K562 (cell line): ENCODE data around the gene HNRNPK. TPM values are rescaled to one million over a fixed set of nuclear protein-coding genes. Genes with fewer than 3 reads are reported as not detected.
A peak's percentile ranks its signal among the peaks of the same experiment; 100 is the strongest.

Experiments used
- ATAC-seq: fragments of 200-7000 bp; cut with Tn5 transposase; 3 replicates; pipeline ENCODE4 v1.9.1; 2020; ENCODE audit warnings: moderate library complexity
- BruUV-seq: library from RNA; stranded (reverse); fragments of 400-500 nt; replicated peaks from 2 replicates; lab custom pipeline; 2021; lab: Mats Ljungman, UMichigan
- CTCF ChIA-PET: fragments of 300-600 bp; formaldehyde crosslinking; extraction: SDS; loops from one replicate; lab custom pipeline; 2021; ENCODE audit warnings: low intra/inter-chr PET ratio; lab: Yijun Ruan, JAX
- POLR2A ChIA-PET: fragments of 300-600, 350-650 bp; sonication (Branson Sonifier 250); formaldehyde crosslinking; extraction: SDS; loops from one replicate; lab custom pipeline; 2021; ENCODE audit warnings: antibody characterized with exemption, inconsistent platforms; lab: Yijun Ruan, JAX
- DNase-seq, 4 experiments: peaks; one replicate each; pipeline versions ENCODE4 v3.0.0 to v3.0.0-alpha.2; 2011 to 2018; ENCODE audit warnings: low spot score in 3 of 4, mixed read lengths in 3 of 4; ENCODE audit errors: extremely low read depth in 1 of 4
- FAIRE-seq: peaks from 2 replicates; lab custom pipeline; 2011; peaks lifted over from hg19 to GRCh38; lab: Jason Lieb, UNC
- H2AFZ ChIP-seq: 2 replicates; pipeline ENCODE4 v1.6.0; 2011; ENCODE audit warnings: low read depth, low read length, control low read depth, inconsistent platforms
- H3K27ac ChIP-seq: fragments of 200-600 bp; 3 replicates; pipeline ENCODE4 v1.8.0; 2011; ENCODE audit warnings: low read depth, mild to moderate bottlenecking, control low read depth, inconsistent platforms, low read length, moderate library complexity, mixed read lengths; ENCODE audit errors: extremely low read depth
- H3K27me3 ChIP-seq, 2 experiments: fragments of 300-600 bp in 1 of 2; 2 replicates in 1 of 2; 3 replicates in 1 of 2; pipeline versions ENCODE4 v1.6.0 to v1.8.0; 2011; ENCODE audit warnings: inconsistent platforms in 2 of 2, low read length in 2 of 2, mild to moderate bottlenecking in 1 of 2, mixed read lengths in 1 of 2, moderate library complexity in 1 of 2; ENCODE audit not compliant: control insufficient read depth in 2 of 2, insufficient read depth in 2 of 2
- H3K36me3 ChIP-seq: fragments of 300-600 bp; 3 replicates; pipeline ENCODE4 v1.8.0; 2011; ENCODE audit warnings: mild to moderate bottlenecking, low read length, inconsistent platforms; ENCODE audit not compliant: control insufficient read depth, insufficient read depth
- H3K4me1 ChIP-seq, 2 experiments: fragments of 200-600 bp in 1 of 2; replicated peaks in 1 of 2; 2 replicates in 1 of 2; 3 replicates in 1 of 2; pipeline versions ENCODE4 v1.5.1 to v1.8.0; 2011; ENCODE audit warnings: inconsistent platforms in 2 of 2, low read length in 2 of 2, mild to moderate bottlenecking in 1 of 2, mixed read lengths in 1 of 2, moderate library complexity in 1 of 2; ENCODE audit not compliant: control insufficient read depth in 2 of 2, insufficient read depth in 2 of 2
- H3K4me2 ChIP-seq: 2 replicates; pipeline ENCODE4 v1.6.1; 2011; ENCODE audit warnings: low read length, control low read depth, inconsistent platforms, mixed read lengths; ENCODE audit not compliant: insufficient read depth
- H3K4me3 ChIP-seq: fragments of 200-600 bp; sonication (generic), shearing (Covaris generic); 2 replicates; pipeline ENCODE4 v1.5.1; 2016; ENCODE audit warnings: control low read depth, inconsistent platforms
- H3K79me2 ChIP-seq: fragments of 200-600 bp; 3 replicates; pipeline ENCODE4 v1.8.0; 2011; ENCODE audit warnings: low read length, inconsistent platforms; ENCODE audit not compliant: control insufficient read depth, insufficient read depth
- H3K9ac ChIP-seq, 2 experiments: 2 replicates each; pipeline versions ENCODE4 v1.6.0 to v1.6.1; 2011; ENCODE audit warnings: low read depth in 2 of 2, low read length in 2 of 2, control low read depth in 1 of 2, inconsistent platforms in 1 of 2, mild to moderate bottlenecking in 1 of 2, mixed read lengths in 1 of 2; ENCODE audit not compliant: insufficient read depth in 1 of 2
- H3K9me1 ChIP-seq: one replicate; pipeline ENCODE4 v1.6.0; 2011; ENCODE audit warnings: inconsistent platforms, mild to moderate bottlenecking, low read length, moderate library complexity; ENCODE audit not compliant: control insufficient read depth, insufficient read depth
- H3K9me3 ChIP-seq: replicated peaks from 2 replicates; pipeline ENCODE4 v1.5.1; 2011; ENCODE audit warnings: low read depth, low read length, inconsistent platforms; ENCODE audit not compliant: control insufficient read depth, insufficient read depth
- H4K20me1 ChIP-seq: replicated peaks from 2 replicates; pipeline ENCODE4 v1.6.1; 2011; ENCODE audit warnings: low read length, inconsistent platforms, mixed read lengths; ENCODE audit not compliant: control insufficient read depth, insufficient read depth
- ARNT ChIP-seq, 2 experiments: fragments of 450-650 bp; IDR thresholded peaks; 2 replicates each; pipeline ENCODE4 v1.6.1; 2016; ENCODE audit warnings: mild to moderate bottlenecking in 1 of 2
- KAT7 ChIP-seq: sonication (generic); formaldehyde crosslinking; IDR thresholded peaks from 2 replicates; pipeline ENCODE4 v1.8.0; 2022; ENCODE audit warnings: missing genetic modification reagents, mild to moderate bottlenecking, borderline replicate concordance
- MYBL2 ChIP-seq, 2 experiments: fragments of 450-650 bp in 1 of 2; sonication (generic) in 1 of 2; formaldehyde crosslinking in 1 of 2; IDR thresholded peaks; 2 replicates each; pipeline versions ENCODE4 v1.6.1 to v1.8.1; 2017 to 2022; ENCODE audit warnings: borderline replicate concordance in 1 of 2, inconsistent platforms in 1 of 2, low read depth in 1 of 2, mild to moderate bottlenecking in 1 of 2, missing genetic modification reagents in 1 of 2, moderate library complexity in 1 of 2
- RAD51 ChIP-seq: fragments of 450-650 bp; IDR thresholded peaks from 2 replicates; pipeline ENCODE4 v1.7.1; 2016; ENCODE audit warnings: low read depth, mild to moderate bottlenecking, borderline replicate concordance
- TBP ChIP-seq: optimal IDR thresholded peaks from 2 replicates; pipeline ENCODE3; 2011; ENCODE audit warnings: low read depth, low read length, improper control_type of control experiment
- WGBS: fragments of 100-300 bp; shearing (Covaris generic); methylation state at CpG from one replicate; pipeline ENCODE4 v1.1.6; 2016; ENCODE audit warnings: low coverage, mixed read lengths; ENCODE audit not compliant: insufficient coverage; ENCODE audit errors: missing lambda C conversion rate; 5-methylcytosine and 5-hydroxymethylcytosine counted together
- in situ Hi-C: fragments of 300-500 bp; cut with MboI; formaldehyde crosslinking; loops from 4 replicates; pipeline ENCODE4 v1.15.0; 2018; ENCODE audit warnings: inconsistent platforms, mixed read lengths
- intact Hi-C: fragments of 100-400 bp; cut with micrococcal nuclease; formaldehyde crosslinking; loops from 2 replicates; pipeline ENCODE4 v1.14.2; 2022
- polyA plus RNA-seq, 8 experiments: library from polyadenylated mRNA; depleted of rRNA in 4 of 8; stranded (reverse) in 5 of 8; unstranded in 3 of 8; fragments of >200 nt; fragmentation: Nextera tagmentation in 2 of 8; fragmentation: Illumina TruSeq in 1 of 8; extraction: Ambion mirVana in 2 of 8; extraction: Trizol in 1 of 8; gene quantifications; 2 replicates each; pipeline versions ENCODE4 v1.2.1 to v1.2.3, GENCODE V29; 2011 to 2014; ENCODE audit warnings: inconsistent platforms in 1 of 8, missing spikeins in 1 of 8
- total RNA-seq, 7 experiments: library from RNA; depleted of rRNA in 6 of 7; stranded (reverse); fragments of >200 nt in 6 of 7; fragmentation: Illumina TruSeq in 2 of 7; extraction: Trizol in 2 of 7; gene quantifications; 2 replicates each; pipeline versions ENCODE4 v1.2.1 to v1.2.3, GENCODE V29; 2011 to 2021; ENCODE audit warnings: low replicate concordance in 1 of 7
- TF ChIP-seq, protein P1 (sequence below): fragments of 450-650 bp; formaldehyde crosslinking; IDR thresholded peaks from 2 replicates; pipeline ENCODE4 v1.4.0; 2020; ENCODE audit warnings: mild to moderate bottlenecking, mixed read lengths

HNRNPK gene
- total and polyA plus RNA-seq, 9 of the 15 experiments (the other 6 are each of a cell fraction or from before 2014, with no cell fraction given) = 224 to 883 (median 618) TPM

DNA sequence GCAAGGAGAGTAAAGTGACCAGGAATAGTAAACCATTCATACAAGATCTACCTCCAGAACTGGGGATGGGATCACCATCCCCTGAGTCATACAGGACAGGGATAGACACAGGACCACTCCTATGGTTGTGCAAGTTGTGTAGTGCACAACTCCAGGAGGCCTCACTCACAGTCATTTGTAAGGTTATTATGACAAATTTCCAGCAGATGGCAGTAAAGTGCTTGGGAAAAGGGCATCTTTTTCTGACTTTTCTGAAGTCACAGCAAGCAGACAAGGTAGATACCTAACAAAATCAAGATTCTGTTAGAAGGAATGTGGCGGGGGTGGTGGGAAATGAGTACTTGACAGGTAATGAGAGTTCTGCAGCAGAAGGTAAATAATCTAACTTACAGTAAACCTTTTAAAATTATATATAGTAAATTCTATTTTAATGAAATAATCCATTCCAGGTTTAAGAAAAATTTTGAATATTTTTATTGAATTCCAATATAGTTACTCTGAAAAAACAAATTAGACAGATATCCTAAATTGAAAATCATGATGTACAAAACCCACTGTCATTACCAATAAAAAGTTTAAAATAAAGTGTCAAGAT is 42.1 kb downstream of the HNRNPK start (continued):
- TF ChIP-seq KAT7 (CRISPR knock-in tag) = no peak
- no peak for TF ChIP-seq TBP
- no peak for TF ChIP-seq ARNT (IDR thresholded peaks at IDR 0.05)

DNA sequence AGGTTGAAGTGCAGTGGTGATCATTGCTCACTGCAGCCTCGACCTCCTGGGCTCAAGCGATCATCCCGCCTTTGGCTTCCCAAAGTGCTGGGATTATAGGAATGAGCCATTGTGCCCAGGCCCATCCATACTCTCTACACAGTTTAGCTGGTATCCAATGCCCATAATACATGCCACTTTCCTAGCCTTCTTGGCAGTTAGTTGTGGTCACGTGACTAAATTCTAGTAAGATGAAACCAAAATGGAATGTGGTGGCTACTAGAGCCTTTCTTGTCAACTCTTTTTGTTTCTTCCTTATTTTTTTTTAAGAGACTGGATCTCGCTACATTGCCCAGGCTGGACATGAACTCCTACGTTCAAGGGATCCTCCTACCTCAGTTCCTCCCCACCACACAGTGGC is 43.5 kb downstream of the HNRNPK start:
- Histone ChIP-seq H3K9me3 (no peaks in the 10 kb centered on the region), H3K9me1 (no peaks in the 10 kb centered on the region), H4K20me1 (no peaks in the 10 kb centered on the region), H3K27ac (no peak overlapping the region), H2AFZ (no peak overlapping the region), H3K4me2 (no peak overlapping the region), H3K79me2 (no peaks in the 10 kb centered on the region), H3K4me1 (no peaks in the 10 kb centered on the region), H3K36me3 (peaks cover 34% of the 10 kb centered on the region; the same call in 1 of the 3 replicates), H3K27me3 (no peaks in the 10 kb centered on the region), H3K9ac (no peak overlapping the region), H3K4me3 (no peak overlapping the region)
- POLR2A ChIA-PET = no interaction called here
- DNase-seq = no peak
- intact Hi-C loops (no loop called here), in situ Hi-C loops (loop anchor here (5.0 kb wide), 1 partner anchor 326 kb away; no protein-coding TSS in a partner anchor)
- WGBS = 61% methylated on average over 6 of the region's 6 CpGs
- no peak for ATAC-seq
- no peak for FAIRE-seq
- no TSS peak for BruUV-seq
- CTCF ChIA-PET = no interaction called here
- TF ChIP-seq RAD51 (0 out of 2 replicates have a peak, but pooled peaks have one; percentile 26), MYBL2 (IDR thresholded peaks at IDR 0.05; ENCODE audit: low read depth) (no peak), MYBL2 (CRISPR knock-in tag; IDR thresholded peaks at IDR 0.05; ENCODE audit: borderline replicate concordance) (no peak)
- TF ChIP-seq, protein P1, sequence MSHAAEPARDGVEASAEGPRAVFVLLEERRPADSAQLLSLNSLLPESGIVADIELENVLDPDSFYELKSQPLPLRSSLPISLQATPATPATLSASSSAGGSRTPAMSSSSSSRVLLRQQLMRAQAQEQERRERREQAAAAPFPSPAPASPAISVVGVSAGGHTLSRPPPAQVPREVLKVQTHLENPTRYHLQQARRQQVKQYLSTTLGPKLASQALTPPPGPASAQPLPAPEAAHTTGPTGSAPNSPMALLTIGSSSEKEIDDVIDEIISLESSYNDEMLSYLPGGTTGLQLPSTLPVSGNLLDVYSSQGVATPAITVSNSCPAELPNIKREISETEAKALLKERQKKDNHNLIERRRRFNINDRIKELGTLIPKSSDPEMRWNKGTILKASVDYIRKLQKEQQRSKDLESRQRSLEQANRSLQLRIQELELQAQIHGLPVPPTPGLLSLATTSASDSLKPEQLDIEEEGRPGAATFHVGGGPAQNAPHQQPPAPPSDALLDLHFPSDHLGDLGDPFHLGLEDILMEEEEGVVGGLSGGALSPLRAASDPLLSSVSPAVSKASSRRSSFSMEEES = peak; percentile 45
